GM23248 (cell line): ENCODE data around the gene SNTB2. TPM values are rescaled to one million over a fixed set of nuclear protein-coding genes. Genes with fewer than 3 reads are reported as not detected.

Experiments
- DNase-seq: peaks from one replicate; pipeline ENCODE4 v3.0.0-alpha.2; 2015
- H2AFZ ChIP-seq: fragments of 200-600 bp; sonication (generic); 2 replicates; pipeline ENCODE4 v1.6.1; 2016; ENCODE audit warnings: antibody characterized with exemption
- H3F3A ChIP-seq: fragments of 200-600 bp; sonication (generic); 2 replicates; pipeline ENCODE4 v1.6.1; 2016; ENCODE audit warnings: mild to moderate bottlenecking, antibody characterized with exemption, mixed run types; ENCODE audit not compliant: insufficient read depth
- H3K27ac ChIP-seq: fragments of 200-600 bp; sonication (generic); 2 replicates; pipeline ENCODE4 v1.5.1; 2016; ENCODE audit warnings: mild to moderate bottlenecking
- H3K27me3 ChIP-seq: fragments of 200-600 bp; sonication (generic); replicated peaks from 2 replicates; pipeline ENCODE4 v1.6.1; 2016; ENCODE audit warnings: mild to moderate bottlenecking; ENCODE audit not compliant: insufficient read depth
- H3K36me3 ChIP-seq: fragments of 200-600 bp; sonication (generic); 2 replicates; pipeline ENCODE4 v1.6.1; 2016; ENCODE audit warnings: low read depth, mild to moderate bottlenecking
- H3K4me1 ChIP-seq: fragments of 200-600 bp; sonication (generic); 2 replicates; pipeline ENCODE4 v1.6.1; 2016; ENCODE audit warnings: mild to moderate bottlenecking; ENCODE audit not compliant: insufficient read depth
- H3K4me2 ChIP-seq: fragments of 200-600 bp; sonication (generic); one replicate; pipeline ENCODE4 v1.6.1; 2016; ENCODE audit warnings: mild to moderate bottlenecking; ENCODE audit not compliant: unreplicated experiment
- H3K4me3 ChIP-seq: fragments of 200-600 bp; sonication (generic); 2 replicates; pipeline ENCODE4 v1.5.1; 2016; ENCODE audit warnings: mild to moderate bottlenecking
- H3K79me2 ChIP-seq: fragments of 200-600 bp; sonication (generic); 2 replicates; pipeline ENCODE4 v1.6.1; 2016; ENCODE audit warnings: mild to moderate bottlenecking; ENCODE audit not compliant: insufficient read depth
- H3K9ac ChIP-seq: fragments of 200-600 bp; sonication (generic); 2 replicates; pipeline ENCODE4 v1.6.1; 2016; ENCODE audit warnings: mild to moderate bottlenecking
- H3K9me2 ChIP-seq: fragments of 200-600 bp; sonication (generic); 2 replicates; pipeline ENCODE4 v1.6.1; 2016; ENCODE audit warnings: mixed run types, mild to moderate bottlenecking, moderate library complexity; ENCODE audit not compliant: insufficient read depth
- H3K9me3 ChIP-seq: fragments of 200-600 bp; sonication (generic); one replicate; pipeline ENCODE4 v1.6.1; 2017; ENCODE audit warnings: low read depth
- H4K20me1 ChIP-seq: fragments of 200-600 bp; sonication (generic); 2 replicates; pipeline ENCODE4 v1.6.0; 2016; ENCODE audit not compliant: insufficient read depth
- EZH2 ChIP-seq: fragments of 200-600 bp; sonication (generic); IDR thresholded peaks from 2 replicates; pipeline ENCODE4 v1.6.1; 2018; ENCODE audit warnings: antibody characterized with exemption, mild to moderate bottlenecking; ENCODE audit not compliant: insufficient read depth, poor library complexity, severe bottlenecking
- EZH2phosphoT487 ChIP-seq: fragments of 200-600 bp; sonication (generic); IDR thresholded peaks from 2 replicates; pipeline ENCODE4 v1.6.1; 2018; ENCODE audit warnings: antibody characterized with exemption, moderate library complexity, mild to moderate bottlenecking, low read depth; ENCODE audit not compliant: insufficient read depth
- WGBS, 2 experiments: methylation state at CpG; one replicate each; pipeline ENCODE4 v1.1.6; 2015 to 2017; ENCODE audit warnings: low lambda C conversion rate in 2 of 2, low coverage in 1 of 2; ENCODE audit errors: missing lambda C conversion rate in 2 of 2; 5-methylcytosine and 5-hydroxymethylcytosine counted together
- in situ Hi-C: fragments of 300-500 bp; cut with MboI; formaldehyde crosslinking; loops from 2 replicates; pipeline ENCODE4 v1.15.0; 2020
- polyA plus RNA-seq: library from polyadenylated mRNA; unstranded; fragments of >200 nt; fragmentation: Nextera tagmentation; extraction: Ambion mirVana; gene quantifications from 2 replicates; pipeline ENCODE4 v1.2.1, GENCODE V29; 2016
- total RNA-seq: library from RNA; depleted of rRNA; stranded (reverse); fragments of >200 nt; shearing (Covaris generic); gene quantifications from 2 replicates; pipeline ENCODE4 v1.2.3, GENCODE V29; 2014

Gene SNTB2
- total and polyA plus RNA-seq, 2 experiments from 2014 or later, result 6.0 to 30.4 TPM

- Histone ChIP-seq H3K36me3 (peaks cover 11% of the 10 kb centered on the region; the same call in 1 of the 2 replicates), H2AFZ (no peak overlapping the region), H3F3A (no peaks in the 10 kb centered on the region), H3K9me3 (no peaks in the 10 kb centered on the region), H3K27ac (no peak overlapping the region), H3K4me1 (no peaks in the 10 kb centered on the region), H3K79me2 (peaks cover 75% of the 10 kb centered on the region), H3K9me2 (no peaks in the 10 kb centered on the region), H3K9ac (no peak overlapping the region), H3K27me3 (no peaks in the 10 kb centered on the region), H3K4me2 (no peak overlapping the region), H3K4me3 (no peak overlapping the region), H4K20me1 (no peaks in the 10 kb centered on the region)
- in situ Hi-C loops, result no loop called here
- no peak for DNase-seq
- no peak for TF ChIP-seq EZH2
- TF ChIP-seq EZH2phosphoT487, result no peak
- WGBS, 2 experiments, result 79 to 81% methylated on average over 4 of the region's 4 CpGs
Observed at GRCh38 chr16:69266334-69267063, 79.5 kb downstream of the SNTB2 start.

- TF ChIP-seq EZH2 (no peak), EZH2phosphoT487 (no peak)
- no peaks in the 10 kb centered on the region for H3K27me3 ChIP-seq
- no peak overlapping the region for H3K4me3 ChIP-seq
- WGBS, 2 experiments, result 96 to 100% methylated on average over 4 of the region's 4 CpGs
- no peaks in the 10 kb centered on the region for H3K9me3 ChIP-seq
- peaks cover 7% of the 10 kb centered on the region; the same call in 1 of the 2 replicates for H3F3A ChIP-seq
- peaks cover 71% of the 10 kb centered on the region for H3K79me2 ChIP-seq
- H2AFZ ChIP-seq, result no peak overlapping the region
- H3K27ac ChIP-seq, result no peak overlapping the region
- DNase-seq, result no peak
- H3K4me2 ChIP-seq, result no peak overlapping the region
- no peaks in the 10 kb centered on the region for H4K20me1 ChIP-seq
- H3K4me1 ChIP-seq, result no peaks in the 10 kb centered on the region
- H3K36me3 ChIP-seq, result peaks cover 14% of the 10 kb centered on the region; the same call in 1 of the 2 replicates
- H3K9me2 ChIP-seq, result no peaks in the 10 kb centered on the region
- in situ Hi-C loops, result no loop called here
- no peak overlapping the region for H3K9ac ChIP-seq
Observed at GRCh38 chr16:69267633-69268032, 80.7 kb downstream of the SNTB2 start.

- Histone ChIP-seq H2AFZ (no peak overlapping the region), H3K4me2 (no peak overlapping the region), H3K9me3 (no peaks in the 10 kb centered on the region), H3F3A (peaks cover 22% of the 10 kb centered on the region), H3K4me1 (peaks cover 8% of the 10 kb centered on the region), H3K27ac (no peak overlapping the region), H3K9me2 (no peaks in the 10 kb centered on the region), H3K9ac (no peak overlapping the region), H3K79me2 (peaks cover 50% of the 10 kb centered on the region), H3K4me3 (no peak overlapping the region), H3K27me3 (no peaks in the 10 kb centered on the region), H3K36me3 (peaks cover 14% of the 10 kb centered on the region; the same call in 1 of the 2 replicates), H4K20me1 (no peaks in the 10 kb centered on the region)
- WGBS, 2 experiments, result 92 to 95% methylated on average over 3 of the region's 3 CpGs
- in situ Hi-C loops, result no loop called here
- TF ChIP-seq EZH2, result no peak
- TF ChIP-seq EZH2phosphoT487, result no peak
- DNase-seq, result no peak
Observed at GRCh38 chr16:69270395-69270794, 83.4 kb downstream of the SNTB2 start.

GRCh38 chr16:69270831-69271230 is 83.9 kb downstream of the SNTB2 start:
- H3K27me3 ChIP-seq, result no peaks in the 10 kb centered on the region
- peaks cover 14% of the 10 kb centered on the region; the same call in 1 of the 2 replicates for H3K36me3 ChIP-seq
- no peaks in the 10 kb centered on the region for H3K9me2 ChIP-seq
- TF ChIP-seq EZH2 (no peak), EZH2phosphoT487 (no peak)
- no peak for DNase-seq
- 96 to 99% methylated on average over 2 of the region's 2 CpGs for WGBS, 2 experiments
- H2AFZ ChIP-seq, result no peak overlapping the region
- peaks cover 26% of the 10 kb centered on the region for H3F3A ChIP-seq
- no peaks in the 10 kb centered on the region for H3K9me3 ChIP-seq
- no peak overlapping the region for H3K27ac ChIP-seq
- peaks cover 49% of the 10 kb centered on the region for H3K79me2 ChIP-seq
- H4K20me1 ChIP-seq, result no peaks in the 10 kb centered on the region
- in situ Hi-C loops, result no loop called here
- H3K9ac ChIP-seq, result no peak overlapping the region
- no peak overlapping the region for H3K4me2 ChIP-seq
- no peak overlapping the region for H3K4me3 ChIP-seq
- H3K4me1 ChIP-seq, result peaks cover 12% of the 10 kb centered on the region
